Peyer's patch (tissue), 4 donors: ENCODE results near the gene CLEC4D.

ENCODE experiments used
- CTCF ChIP-seq, 6 experiments: fragments of 450-650 bp in 4 of 6; fragments of 200-600 bp in 2 of 6; sonication (generic) in 1 of 6; IDR thresholded peaks; one replicate each; pipeline ENCODE4 v1.5.1; 2017 to 2019; ENCODE audit warnings: antibody characterized with exemption in 6 of 6, mild to moderate bottlenecking in 3 of 6, moderate library complexity in 1 of 6
- POLR2A ChIP-seq, 2 donors: fragments of 450-650 bp; IDR thresholded peaks; one replicate each; pipeline ENCODE4 v1.5.1; 2017; ENCODE audit warnings: antibody characterized with exemption in 2 of 2, mild to moderate bottlenecking in 2 of 2, moderate library complexity in 2 of 2

- TF ChIP-seq CTCF (IDR thresholded peaks at IDR 0.05) (no peak), POLR2A (IDR thresholded peaks at IDR 0.05) (no peak)
Observed at GRCh38 chr12:8499616-8500015, 13.7 kb upstream of the CLEC4D start.
